ENCODE measurements around the gene SZT2. TPM values are rescaled to one million over a fixed set of nuclear protein-coding genes. Genes with fewer than 3 reads are reported as not detected.

Gene SZT2
- polyA plus RNA-seq, 1 experiment: 9.4 TPM

DNA sequence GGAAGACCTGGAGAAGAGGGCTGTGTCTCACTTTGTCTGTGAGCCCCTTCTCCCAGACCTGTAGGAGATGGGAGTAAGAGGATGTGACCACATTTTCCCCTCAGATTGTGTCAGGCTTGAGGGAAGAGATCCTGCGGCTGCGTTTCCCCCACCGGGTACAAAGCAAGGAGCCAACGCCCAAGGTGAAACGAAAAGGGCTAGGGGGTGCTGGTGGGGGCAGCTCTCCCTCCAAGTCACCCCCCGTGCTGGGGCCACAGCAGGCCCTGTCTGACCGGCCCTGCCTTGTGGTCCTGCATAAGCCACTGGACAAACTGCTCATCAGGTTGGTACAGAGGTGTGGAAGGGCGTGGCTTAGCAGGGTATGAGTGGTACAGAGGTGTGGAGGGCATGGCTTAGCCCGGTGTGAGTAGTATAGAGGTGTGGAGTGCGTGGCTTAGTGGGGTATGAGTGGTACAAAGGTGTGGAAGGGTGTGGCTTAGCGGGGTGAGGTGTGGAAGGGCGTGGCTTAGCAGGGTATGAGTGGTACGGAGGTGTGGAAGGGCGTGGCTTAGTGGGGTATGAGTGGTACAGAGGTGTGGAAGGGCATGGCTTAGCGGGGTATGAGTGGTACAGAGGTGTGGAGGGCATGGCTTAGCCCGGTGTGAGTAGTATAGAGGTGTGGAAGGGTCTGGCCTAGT lies 33.4 kb downstream of the SZT2 start:
- ChIA-PET CTCF (no interaction called here), POLR2A (no interaction called here)
- Histone ChIP-seq H3K4me3 (ENCODE audit: low read depth, low read length) (no peak overlapping the region), H3K9me3 (ENCODE audit: control insufficient read depth, insufficient read depth, low read length) (no peaks in the 10 kb centered on the region), H3K27ac (ENCODE audit: low read depth, low read length) (no peak overlapping the region), H3K27me3 (ENCODE audit: control insufficient read depth, insufficient read depth, low read length) (no peaks in the 10 kb centered on the region)
- no peak for DNase-seq (ENCODE audit: low read depth, low spot score)
- TF ChIP-seq, protein P1, sequence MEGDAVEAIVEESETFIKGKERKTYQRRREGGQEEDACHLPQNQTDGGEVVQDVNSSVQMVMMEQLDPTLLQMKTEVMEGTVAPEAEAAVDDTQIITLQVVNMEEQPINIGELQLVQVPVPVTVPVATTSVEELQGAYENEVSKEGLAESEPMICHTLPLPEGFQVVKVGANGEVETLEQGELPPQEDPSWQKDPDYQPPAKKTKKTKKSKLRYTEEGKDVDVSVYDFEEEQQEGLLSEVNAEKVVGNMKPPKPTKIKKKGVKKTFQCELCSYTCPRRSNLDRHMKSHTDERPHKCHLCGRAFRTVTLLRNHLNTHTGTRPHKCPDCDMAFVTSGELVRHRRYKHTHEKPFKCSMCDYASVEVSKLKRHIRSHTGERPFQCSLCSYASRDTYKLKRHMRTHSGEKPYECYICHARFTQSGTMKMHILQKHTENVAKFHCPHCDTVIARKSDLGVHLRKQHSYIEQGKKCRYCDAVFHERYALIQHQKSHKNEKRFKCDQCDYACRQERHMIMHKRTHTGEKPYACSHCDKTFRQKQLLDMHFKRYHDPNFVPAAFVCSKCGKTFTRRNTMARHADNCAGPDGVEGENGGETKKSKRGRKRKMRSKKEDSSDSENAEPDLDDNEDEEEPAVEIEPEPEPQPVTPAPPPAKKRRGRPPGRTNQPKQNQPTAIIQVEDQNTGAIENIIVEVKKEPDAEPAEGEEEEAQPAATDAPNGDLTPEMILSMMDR (IDR thresholded peaks at IDR 0.05; ENCODE audit: low read depth, low read length): no peak

DNA sequence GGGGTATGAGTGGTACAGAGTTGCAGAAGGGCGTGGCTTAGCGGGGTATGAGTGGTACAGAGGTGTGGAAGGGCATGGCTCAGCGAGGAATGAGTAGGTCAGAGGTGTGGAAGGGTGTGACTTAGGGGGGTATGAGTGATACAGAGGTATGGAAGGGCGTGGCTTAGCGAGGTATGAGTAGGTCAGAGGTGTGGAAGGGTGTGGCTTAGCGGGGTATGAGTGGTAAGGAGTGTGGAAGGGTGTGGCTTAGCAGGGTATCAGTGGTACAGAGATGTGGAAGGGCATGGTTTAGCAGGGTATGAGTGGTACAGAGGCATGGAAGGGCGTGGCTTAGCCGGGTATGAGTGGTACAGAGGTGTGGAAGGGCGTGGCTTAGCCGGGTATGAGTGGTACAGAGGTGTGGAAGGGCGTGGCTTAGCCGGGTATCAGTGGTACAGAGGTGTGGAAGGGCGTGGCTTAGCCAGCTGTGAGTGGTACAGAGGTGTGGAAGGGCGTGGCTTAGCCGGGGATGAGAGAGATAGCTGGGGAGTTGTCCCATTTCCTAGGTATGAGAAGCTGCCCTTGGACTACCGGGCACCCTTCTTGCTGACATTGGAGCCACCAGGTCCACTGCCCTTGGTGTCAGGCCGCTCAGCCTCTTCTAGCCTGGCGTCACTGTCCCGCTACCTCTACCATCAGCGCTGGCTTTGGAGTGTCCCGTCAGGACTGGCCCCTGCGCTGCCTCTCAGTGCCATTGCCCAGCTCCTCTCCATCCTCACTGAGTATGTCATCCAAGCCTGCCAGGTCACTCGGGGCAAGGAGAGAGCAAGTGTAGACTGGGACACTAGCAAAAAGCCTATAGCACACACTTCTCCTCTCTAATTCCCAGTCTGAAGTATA lies 34.2 kb downstream of the SZT2 start:
- H3K27me3 ChIP-seq (ENCODE audit: control insufficient read depth, insufficient read depth, low read length): no peaks in the 10 kb centered on the region
- TF ChIP-seq, protein P1 (IDR thresholded peaks at IDR 0.05; ENCODE audit: low read depth, low read length): no peak
- CTCF ChIA-PET: interaction anchor here (1.1 to 1.2 kb wide), 2 partner anchors 9 to 197 kb away, joined by 3 read pairs; no protein-coding TSS in a partner anchor
- no peak for DNase-seq (ENCODE audit: low read depth, low spot score)
- no peak overlapping the region for H3K4me3 ChIP-seq (ENCODE audit: low read depth, low read length)
- H3K27ac ChIP-seq (ENCODE audit: low read depth, low read length): no peak overlapping the region
- POLR2A ChIA-PET: no interaction called here
- H3K9me3 ChIP-seq (ENCODE audit: control insufficient read depth, insufficient read depth, low read length): no peaks in the 10 kb centered on the region

DNA sequence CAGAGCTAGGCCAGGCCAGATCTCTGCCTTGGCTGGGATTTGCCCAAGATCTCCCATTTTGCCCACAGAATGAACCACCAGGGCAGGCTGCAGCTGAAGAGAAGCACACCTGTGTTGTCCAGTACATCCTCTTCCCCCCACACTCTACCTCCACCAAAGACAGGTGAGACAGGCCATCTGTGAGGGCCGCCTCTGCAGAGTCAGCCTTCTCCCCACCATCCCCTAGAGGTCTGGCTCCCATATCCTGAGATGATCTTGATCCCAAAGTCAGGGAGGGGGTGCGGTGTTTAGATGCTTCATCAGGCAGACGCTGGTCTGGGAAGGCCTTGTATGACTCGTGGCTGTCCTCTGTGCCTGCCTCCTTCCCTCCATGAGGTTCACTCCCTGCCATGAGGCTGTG lies 35.3 kb downstream of the SZT2 start:
- ChIA-PET POLR2A (no interaction called here), CTCF (interaction anchor here (0.7 to 2.8 kb wide), 3 partner anchors 11 to 198 kb away, joined by 3 to 6 read pairs (median 3); no protein-coding TSS in a partner anchor)
- TF ChIP-seq, protein P1 (IDR thresholded peaks at IDR 0.05; ENCODE audit: low read depth, low read length): no peak
- Histone ChIP-seq H3K27ac (ENCODE audit: low read depth, low read length) (no peak overlapping the region), H3K9me3 (ENCODE audit: control insufficient read depth, insufficient read depth, low read length) (no peaks in the 10 kb centered on the region), H3K4me3 (ENCODE audit: low read depth, low read length) (no peak overlapping the region), H3K27me3 (ENCODE audit: control insufficient read depth, insufficient read depth, low read length) (no peaks in the 10 kb centered on the region)
- DNase-seq (ENCODE audit: low read depth, low spot score): no peak

DNA sequence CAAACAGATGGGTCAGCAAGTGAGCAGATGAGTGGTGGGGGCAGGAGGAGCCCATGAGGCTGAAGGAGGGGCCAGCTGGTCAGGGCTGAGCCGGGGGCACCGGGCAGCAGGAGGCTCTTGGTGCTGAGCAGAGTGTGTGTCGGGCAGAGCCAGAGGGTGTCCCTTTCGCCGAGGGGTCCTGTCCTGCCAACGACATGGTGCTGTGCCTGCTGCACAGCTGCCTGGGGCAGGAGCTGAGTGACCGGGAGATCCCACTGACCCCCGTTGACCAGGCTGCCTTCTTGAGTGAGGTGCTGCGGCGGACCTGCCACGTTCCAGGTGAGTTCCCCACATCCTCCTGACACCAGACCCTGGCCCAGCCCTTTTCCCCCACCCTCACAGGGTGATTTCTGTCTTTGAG lies 36.5 kb downstream of the SZT2 start:
- H3K27ac ChIP-seq (ENCODE audit: low read depth, low read length): no peak overlapping the region
- no peak for DNase-seq (ENCODE audit: low read depth, low spot score)
- POLR2A ChIA-PET: no interaction called here
- CTCF ChIA-PET: interaction anchor here (2.8 to 3.5 kb wide), 2 partner anchors 12 to 199 kb away, joined by 6 to 13 read pairs; no protein-coding TSS in a partner anchor
- H3K4me3 ChIP-seq (ENCODE audit: low read depth, low read length): no peak overlapping the region
- TF ChIP-seq, protein P1 (IDR thresholded peaks at IDR 0.05; ENCODE audit: low read depth, low read length): no peak
- H3K27me3 ChIP-seq (ENCODE audit: control insufficient read depth, insufficient read depth, low read length): no peaks in the 10 kb centered on the region
- H3K9me3 ChIP-seq (ENCODE audit: control insufficient read depth, insufficient read depth, low read length): no peaks in the 10 kb centered on the region

DNA sequence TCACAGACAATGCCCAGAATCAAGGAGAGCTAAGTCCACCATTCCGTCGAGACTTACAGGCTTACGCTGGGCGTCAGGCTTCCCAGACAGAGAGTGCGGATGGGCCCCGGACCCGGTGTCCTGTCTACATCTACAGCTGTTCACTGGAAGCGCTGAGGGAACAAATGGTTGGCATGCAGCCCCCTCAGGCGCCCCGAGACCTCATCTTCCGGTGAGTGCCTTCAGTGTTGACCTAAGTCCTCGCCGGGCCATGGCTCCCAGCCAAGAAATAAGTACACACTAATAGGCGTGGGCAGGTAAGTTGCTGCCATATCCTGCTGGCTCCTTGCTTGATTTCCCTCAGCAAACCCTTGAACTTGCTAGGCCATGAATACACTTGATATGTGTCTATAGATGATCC lies 37.8 kb downstream of the SZT2 start:
- no peaks in the 10 kb centered on the region for H3K27me3 ChIP-seq (ENCODE audit: control insufficient read depth, insufficient read depth, low read length)
- TF ChIP-seq, protein P1 (IDR thresholded peaks at IDR 0.05; ENCODE audit: low read depth, low read length): no peak
- DNase-seq (ENCODE audit: low read depth, low spot score): no peak
- H3K4me3 ChIP-seq (ENCODE audit: low read depth, low read length): no peak overlapping the region
- no peak overlapping the region for H3K27ac ChIP-seq (ENCODE audit: low read depth, low read length)
- POLR2A ChIA-PET: no interaction called here
- no peaks in the 10 kb centered on the region for H3K9me3 ChIP-seq (ENCODE audit: control insufficient read depth, insufficient read depth, low read length)
- CTCF ChIA-PET: interaction anchor here (2.8 to 3.5 kb wide), 2 partner anchors 13 to 201 kb away, joined by 6 to 13 read pairs; no protein-coding TSS in a partner anchor

Data from AG04450 (cell line).